ENCODE data around the gene TMEM213.
"Not testable (repeated sequence)": the region's sequence is repeated elsewhere in the genome, so short reads cannot be mapped to it uniquely, and the experiment has no call there.

Gene TMEM213

DNA sequence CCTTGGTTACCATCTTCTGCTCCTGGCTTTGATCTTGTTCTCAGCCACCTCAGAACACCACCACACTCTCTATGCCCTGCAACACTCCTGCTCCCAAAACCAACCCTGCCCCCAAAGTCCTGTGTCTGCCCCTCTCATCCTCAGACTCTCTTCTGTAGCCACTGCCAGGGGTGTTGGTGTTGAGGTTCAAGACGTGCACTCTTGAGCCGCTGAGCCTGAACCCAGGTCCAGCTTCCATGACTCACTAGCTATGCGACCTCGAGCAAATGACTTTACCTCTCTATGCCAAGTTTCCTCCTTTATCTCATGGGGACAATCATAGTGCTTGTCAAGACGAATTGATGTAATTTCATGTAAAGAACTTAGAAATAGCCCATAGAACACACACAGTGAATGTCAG, 1.0 kb downstream of the TMEM213 start:
- DNase-seq: no peak

DNA sequence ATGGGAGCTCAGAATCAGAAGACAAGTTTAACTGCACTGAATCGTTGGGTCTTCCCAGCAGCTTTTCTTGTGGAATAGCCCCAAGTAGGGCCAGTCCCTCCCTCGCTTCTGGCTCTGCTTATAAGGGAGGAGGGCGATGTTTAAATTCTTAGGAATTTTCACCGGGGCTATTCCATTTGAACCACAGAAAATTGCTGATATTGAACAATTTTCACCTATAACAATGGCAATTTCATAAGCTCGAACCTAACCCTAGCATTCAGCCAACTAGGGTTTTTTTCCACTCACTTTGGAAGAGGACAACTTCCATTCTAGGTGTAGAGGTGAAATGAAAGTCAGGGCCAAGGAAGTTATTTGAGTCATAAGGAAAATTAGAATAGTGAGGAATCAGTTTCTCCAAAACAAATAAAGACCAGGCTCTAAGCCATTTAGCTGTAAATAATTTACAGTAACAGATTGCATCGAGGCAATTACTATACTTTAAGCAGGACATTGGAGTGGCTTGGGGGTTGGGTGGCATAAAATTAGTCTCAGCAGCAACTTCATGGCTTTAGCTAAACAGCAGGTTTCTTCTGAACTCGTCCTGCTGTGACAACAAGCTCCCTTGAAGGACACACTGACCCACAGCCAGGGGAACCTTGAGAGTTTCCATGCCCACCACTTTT, 1.7 kb downstream of the TMEM213 start:
- DNase-seq: no peak

DNA sequence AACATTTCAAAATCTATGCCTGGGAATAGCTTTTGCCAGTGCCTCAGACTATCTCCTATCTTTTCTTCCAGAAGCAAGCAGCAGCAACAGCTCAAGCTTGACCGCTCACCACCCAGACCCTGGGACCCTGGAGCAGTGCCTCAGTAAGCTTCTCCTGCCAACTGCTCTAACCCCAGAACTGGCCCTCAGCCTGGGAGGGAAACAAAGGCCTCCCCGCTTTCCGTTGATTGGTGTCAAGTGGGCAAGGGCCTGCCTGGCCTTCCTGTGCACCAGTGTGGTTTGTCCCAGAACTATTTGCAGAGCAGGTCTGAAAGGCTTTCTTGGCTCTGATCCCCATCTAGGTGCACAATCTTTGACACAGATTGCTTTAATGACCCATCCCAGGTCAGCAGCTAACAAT, 3.5 kb downstream of the TMEM213 start:
- DNase-seq: no peak

DNA sequence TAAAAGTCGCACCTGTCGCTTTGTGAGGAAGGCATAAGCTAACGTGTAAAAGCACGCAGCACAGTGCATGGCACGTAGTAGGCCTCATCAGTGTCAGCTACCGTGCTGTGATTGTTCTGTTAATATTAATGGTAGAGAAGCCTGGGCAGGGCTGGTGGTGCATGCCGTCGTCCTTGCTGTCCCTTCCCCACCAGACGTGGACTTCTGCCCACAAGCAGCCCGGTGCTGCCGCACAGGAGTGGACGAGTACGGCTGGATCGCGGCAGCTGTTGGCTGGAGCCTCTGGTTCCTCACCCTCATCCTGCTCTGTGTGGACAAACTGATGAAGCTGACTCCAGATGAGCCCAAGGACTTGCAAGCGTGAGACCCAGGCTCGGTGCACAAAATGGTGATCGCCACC, 4.9 kb downstream of the TMEM213 start:
- no peak for DNase-seq

DNA sequence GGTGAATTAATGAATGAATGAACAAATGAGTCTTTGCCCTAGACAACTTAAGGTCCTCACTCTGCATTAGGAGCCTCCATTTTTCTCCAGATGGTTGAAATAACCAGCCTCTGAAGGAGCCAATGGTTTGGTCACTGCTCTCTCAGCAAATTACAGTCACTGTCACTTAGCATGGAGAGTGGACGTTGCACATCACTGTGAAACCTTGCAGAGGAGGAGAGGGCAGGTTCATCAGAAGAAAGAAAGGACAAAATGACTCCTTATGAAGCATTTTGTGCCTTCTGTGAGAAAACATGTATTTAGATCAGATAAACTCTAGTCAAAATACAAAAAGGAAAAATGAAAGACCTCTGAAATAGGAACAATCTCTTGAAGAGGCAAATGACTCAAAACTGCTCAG, 6.8 kb downstream of the TMEM213 start:
- DNase-seq: no peak

DNA sequence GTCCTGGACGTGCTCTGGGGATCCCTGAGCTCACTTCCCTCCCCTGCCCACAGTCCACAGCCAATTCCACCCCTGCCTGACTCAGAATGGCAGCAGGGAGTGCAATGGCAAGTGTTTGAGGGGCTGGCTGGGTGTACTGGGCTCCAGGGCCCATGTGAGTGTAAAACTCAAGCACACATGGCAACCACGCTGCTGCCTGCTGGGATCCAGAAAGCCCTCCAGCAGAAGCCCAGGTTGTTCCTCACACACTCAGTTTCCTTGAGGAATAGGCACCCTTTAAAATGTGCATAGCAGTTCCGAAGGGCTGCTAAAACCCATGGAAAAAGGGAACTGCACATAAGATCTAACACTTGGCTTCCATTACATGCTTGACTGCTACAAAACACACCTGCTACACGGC, 11.6 kb downstream of the TMEM213 start:
- no peak for DNase-seq

DNA sequence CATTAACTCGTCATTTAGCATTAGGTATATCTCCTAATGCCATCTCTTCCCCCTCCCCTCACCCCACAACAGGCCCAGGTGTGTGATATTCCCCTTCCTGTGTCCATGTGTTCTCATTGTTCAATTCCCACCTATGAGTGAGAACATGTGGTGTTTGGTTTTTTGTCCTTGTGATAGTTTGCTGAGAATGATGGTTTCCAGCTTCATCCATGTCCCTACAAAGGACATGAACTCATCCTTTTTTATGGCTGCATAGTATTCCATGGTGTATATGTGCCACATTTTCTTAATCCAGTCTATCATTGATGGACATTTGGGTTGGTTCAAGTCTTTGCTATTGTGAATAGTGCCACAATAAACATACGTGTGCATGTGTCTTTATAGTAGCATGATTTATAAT, 13.5 kb downstream of the TMEM213 start:
- DNase-seq: not testable (repeated sequence)

DNA sequence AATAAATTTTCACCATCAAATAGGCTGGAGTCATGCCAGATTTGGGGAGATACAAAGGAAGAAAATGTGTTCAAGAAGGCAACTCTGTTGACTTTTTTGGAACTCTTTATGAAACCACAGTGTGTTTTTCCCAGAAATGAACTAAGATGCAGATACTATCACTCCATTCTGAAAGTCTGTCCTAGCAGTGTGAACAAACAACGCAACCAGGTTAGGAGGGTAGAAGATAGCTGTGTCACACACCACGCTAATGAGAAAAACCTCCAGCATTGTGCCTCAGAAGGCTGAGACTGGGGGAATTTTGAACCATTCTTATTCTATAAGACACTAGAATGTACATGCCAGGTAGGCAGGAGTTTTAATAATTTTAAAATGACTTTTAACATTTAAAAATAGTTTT, 16.2 kb downstream of the TMEM213 start:
- DNase-seq: no peak

DNA sequence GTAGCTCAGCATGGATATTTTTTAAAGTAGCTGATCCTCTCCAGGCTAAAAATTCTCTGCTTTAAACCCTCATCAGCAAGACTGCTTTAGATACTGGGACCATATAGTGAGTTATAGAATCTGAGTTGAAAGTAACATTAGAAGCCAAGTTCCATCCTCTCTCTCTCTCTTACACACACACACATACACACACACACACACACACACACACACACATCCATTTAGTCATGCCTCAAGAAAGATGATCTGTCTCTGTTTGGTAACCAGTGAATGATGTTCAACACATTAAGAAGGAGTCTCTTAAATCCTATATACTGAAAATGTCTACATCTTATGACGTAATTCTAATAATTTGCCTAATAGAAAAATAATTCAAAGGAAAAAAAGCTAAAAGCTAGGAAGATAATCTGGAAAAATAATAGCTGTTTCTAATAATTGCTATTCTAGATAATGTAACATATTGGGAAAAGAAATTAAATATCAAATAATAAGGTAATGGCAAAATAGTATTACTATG, 17.1 kb downstream of the TMEM213 start:
- no peak for DNase-seq

DNA sequence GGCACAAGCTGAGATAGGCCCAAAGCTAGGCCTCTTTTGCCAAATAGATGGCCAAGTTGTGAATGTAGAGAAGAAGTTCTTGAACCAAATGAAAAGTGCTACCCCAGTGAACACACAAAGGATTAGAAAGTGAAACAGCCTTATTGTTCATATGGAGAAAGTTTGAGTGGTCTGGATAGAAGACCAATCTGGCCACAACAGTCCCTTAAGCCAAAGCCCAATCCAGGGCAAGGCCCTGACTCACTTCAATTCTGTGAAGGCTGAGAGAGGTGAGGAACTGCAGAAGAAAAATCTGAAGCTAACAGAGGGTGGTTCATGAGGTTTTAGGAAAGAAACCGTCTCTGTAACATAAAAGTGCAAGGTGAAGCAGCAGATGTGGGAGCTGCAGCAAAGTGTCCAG, 18.9 kb downstream of the TMEM213 start:
- no peak for DNase-seq

DNA sequence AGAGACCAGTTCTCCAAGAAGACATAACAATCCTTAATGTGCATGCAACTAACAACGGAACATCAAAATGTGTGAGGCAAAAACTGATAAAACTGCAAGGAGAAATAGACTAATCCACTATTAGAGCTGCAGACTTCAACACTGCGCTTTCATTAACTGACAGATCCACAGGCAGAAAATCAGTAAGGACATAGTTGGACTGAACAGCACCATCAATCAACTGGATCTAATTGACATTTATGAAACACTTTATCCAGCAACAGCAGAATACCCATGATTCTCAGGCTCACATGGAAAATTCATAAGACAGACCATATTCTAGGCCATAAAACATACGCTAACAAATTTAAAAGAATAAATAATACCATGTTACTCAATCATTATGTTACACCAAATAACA, 21.8 kb downstream of the TMEM213 start:
- no peak for DNase-seq

DNA sequence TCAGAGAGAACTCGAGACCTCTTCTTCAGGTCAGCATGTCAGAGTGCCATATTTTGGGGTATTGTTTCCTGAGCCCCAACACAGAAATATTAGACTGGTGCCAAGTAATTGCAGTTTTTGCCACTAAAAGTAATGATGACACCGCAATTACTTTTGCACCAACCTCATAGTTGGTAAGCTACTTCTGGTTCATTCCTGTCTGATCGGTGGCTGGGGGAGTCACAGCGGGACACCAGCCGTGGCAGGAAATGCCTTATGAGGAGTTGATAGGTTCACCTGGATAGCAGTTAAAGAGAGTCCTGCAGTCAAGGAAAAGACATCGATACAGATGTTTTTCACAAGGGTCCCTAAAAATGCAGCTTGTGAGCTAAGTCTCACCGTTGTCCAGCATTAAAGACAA, 24.1 kb downstream of the TMEM213 start:
- no peak for DNase-seq

DNA sequence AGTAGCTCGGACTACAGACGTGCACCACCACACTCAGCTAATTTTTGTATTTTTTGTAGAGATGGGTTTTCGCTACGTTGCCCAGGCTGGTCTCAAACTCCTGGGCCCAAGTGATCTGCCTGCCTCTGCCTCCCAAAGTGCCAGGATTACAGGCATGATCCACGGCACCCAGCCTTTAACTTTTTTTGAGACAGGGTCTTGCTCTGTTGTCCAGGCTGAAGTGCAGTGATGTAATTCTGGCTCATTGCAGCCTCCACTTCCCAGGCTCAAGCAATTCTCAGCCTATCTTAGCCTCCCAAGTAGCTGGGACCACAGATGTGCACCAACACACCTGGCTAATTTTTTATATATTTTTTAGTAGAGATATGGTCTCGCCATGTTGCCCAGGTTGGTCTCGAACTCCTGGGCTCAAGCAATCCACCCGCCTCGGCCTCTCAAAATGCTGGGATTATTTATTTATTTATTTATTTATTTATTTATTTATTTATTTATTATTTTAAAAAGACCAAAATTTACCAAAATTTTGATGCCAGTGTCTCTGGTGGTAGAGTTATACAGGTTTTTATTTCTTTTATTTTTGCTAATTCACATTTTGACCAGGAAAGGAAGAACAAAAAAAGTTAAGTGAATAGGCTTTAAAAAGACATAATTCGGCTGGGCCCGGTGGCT, 25.2 kb downstream of the TMEM213 start:
- DNase-seq: no peak

DNA sequence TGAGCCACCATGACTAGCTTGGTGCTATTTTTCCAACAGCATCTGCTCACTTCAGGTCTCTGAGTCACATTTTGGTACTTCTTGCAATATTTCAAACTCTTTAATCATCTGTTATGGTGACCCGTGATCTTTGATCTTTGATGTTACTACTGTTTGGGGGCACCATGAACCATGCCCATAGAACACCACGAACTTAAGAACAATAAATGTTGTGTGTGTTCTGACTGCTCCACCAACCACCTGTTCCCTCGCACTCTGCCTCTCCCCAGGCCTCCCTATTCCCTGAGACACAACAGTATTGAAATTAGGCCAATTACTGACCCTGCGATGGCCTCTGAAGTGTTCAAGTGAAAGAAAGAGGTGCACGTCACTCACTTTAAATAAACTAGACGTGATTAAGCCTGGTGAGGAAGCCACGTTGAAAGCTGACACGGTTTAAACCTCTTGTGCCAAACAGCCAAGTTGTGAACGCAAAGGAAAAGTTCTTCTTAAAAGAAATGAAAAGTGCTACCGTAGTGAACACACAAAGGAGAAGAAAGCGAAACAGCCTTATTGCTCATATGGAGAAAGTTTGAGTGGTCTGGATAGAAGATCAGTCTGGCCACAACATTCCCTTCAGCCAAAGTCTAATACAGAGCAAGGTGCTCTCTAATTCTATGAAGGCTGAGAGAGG, 27.4 kb downstream of the TMEM213 start:
- DNase-seq: no peak

DNA sequence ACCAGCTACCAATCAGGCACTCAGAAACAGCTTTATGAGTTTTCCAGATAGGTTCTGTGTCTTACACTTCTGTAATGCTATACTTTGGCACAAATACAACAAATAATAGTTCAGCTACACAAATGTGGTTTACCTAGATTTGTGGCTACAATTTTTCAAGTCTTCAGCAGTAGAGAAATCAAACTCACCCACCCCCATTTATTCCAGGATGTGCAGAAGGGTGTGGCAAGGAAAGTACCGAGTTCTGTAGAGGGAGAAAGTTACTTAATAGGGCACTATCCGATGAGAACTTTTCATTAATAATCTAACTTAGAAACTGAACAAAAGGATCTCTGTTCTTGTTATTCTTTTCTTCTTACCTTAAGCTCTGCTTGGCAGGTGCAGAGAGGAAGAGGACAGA, 30.5 kb downstream of the TMEM213 start:
- no peak for DNase-seq

DNA sequence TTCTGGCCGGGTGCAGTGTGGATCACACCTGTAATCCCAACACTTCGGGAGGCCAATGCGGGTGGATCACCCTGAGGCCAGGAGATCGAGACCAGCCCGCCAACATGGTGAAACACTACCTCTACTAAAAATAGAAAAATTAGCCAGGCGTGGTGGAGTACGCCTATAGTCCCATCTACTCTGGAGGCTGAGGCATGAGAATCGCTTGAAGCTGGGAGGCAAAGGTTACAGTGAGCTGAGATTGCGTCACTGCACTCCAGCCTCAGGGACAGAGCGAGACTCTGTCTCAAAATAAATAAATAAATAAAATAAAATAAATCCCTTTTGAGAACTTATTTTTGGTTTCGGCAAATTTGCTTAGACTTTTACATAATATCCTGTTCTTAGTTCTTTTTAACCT, 31.5 kb downstream of the TMEM213 start:
- no peak for DNase-seq

DNA sequence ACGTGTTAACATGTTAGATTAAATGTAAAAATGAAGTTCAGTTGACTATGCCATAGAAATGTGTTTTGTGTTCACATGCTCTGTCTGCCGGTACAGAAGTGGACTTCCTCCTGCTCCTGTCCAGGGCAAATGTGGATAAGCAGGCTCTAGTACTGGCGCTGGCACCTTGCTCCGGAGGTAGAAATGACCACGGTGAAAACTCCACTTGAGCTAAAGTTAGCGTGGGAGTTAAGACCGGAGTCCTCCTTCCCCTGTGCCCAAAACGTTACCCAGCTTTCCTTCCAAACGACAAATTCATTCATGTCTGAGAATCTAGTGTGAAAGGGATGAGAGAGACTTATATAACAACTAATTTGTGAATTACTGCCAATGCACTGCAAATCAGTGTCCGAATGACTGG, 35.2 kb downstream of the TMEM213 start:
- DNase-seq: no peak

DNA sequence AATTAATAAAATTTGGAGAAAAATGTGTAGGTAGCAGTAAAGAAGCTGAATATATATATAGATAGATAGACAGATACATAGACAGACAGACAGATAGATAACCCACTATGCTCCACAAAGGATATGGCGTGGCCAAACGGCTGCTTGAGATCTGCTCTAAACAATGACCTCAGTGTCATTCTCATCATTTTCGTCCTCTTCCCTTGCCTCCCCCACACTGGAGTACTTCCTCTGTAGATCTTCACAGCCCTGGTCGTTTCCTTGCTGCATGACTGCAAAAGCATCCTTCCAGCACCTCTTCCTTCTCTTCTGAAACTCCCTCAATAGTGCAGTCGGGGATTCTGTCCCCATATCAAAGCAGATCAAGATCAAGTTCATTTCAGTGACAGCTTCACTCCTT, 35.8 kb downstream of the TMEM213 start:
- DNase-seq: no peak

DNA sequence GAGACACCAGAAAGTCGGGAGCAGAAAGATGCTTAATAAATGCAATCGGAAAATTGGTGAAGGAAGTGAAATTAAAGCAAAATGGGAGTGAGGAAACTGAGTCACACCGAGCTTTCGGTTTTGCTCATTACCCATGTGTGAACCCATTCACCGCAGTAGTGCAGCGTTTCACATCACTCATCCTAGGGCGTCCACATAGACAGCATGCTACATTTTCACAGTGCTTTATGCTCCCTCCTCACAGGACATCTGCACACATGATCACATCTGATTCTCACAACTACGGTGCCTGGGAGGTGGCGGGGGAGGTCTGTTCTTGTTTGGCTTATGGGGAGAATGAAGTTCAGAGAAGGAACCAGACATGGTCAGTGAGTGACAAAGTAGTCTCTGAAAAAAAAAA, 36.8 kb downstream of the TMEM213 start:
- DNase-seq: no peak

DNA sequence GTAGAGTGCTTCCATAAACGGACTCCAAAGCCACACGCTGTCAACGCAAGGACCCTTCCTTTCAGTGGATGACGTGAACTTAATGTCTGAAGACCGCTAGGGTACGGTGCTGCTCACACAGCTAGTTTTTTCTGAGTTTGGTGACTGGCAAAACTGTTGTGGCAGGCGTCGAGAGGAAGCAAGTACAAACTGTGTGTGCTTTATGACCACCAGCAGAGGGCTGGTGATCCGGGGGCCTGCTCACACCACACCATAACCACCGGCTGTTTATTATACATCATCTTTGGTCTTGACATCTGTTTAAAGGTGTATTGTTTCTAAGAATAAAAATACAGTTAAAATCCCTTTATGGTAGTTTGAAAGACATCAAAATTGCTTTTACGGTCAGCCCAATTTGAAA, 37.3 kb downstream of the TMEM213 start:
- no peak for DNase-seq

DNA sequence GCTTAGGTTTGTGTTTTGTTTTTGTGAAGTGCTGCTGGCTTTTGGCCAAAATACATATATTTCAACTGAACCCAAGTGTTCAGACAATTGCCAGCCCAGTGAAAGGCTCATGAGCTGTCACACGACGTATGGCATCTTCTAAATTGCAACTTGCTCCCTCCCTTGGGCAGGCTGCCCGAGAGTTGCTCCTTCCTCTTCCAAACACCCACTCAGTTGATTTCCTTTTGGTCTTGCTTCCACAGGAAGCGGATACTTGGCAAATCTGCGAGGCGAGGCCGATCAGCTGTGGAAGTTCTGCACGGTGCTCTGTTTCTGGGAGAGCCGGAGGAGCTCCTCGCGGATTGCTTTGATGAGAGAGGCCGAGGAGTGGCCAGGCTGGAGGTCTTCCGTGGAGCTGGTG, 39.8 kb downstream of the TMEM213 start:
- no peak for DNase-seq

DNA sequence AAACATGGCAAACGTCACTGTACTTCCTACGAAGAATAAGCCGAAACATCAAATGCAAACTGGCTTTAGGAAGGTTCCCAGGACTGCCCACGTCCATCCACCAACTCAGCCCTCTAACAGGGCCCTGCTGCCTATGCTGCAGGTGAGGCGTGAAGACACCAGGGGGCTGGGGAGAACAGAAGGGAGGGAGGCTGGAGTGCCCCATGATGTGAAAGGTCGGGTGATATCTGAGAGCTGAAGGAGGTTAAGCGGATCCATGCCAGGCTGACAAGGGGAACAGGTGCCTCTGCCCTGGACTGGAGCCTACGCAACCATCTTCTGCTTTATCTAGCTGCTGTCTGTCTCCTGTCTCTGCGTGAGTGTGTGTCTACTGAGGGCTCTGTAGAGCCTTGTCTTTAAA, 40.4 kb downstream of the TMEM213 start:
- DNase-seq: no peak

DNA sequence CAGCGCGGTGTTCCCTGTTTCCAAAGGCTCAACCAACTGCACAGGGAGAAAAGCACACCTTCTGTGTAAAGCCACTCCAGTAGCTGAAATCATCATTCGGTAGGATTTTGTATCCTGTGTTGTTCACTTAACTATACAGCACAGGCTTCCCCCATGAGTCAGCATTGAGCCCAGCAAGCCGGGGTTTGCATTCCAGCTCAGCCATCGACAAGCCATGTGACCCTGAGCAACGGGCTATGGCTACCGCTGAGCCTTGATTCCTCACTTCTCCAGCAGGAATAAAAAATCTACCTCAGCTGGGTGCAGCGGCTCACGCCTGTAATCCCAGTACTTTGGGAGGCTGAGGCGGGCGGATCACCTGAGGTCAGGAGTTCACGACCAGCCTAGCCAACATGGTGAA, 44.3 kb downstream of the TMEM213 start:
- DNase-seq: peak; percentile 54 to 62 (median 55)
